Erythroblast (primary cell): ENCODE data around the gene DLG2.

Experiments used
- GATA1 ChIP-seq: IDR thresholded peaks from 2 replicates; pipeline ENCODE4 v1.6.1; 2011; ENCODE audit warnings: low read depth, mild to moderate bottlenecking, control low read depth, low read length, moderate library complexity
- POLR2A ChIP-seq: IDR thresholded peaks from 2 replicates; pipeline ENCODE4 v1.6.1; 2011; ENCODE audit warnings: mild to moderate bottlenecking, low read length

GRCh38 chr11:84270466-84270865 is 1356.7 kb downstream of the DLG2 start:
- TF ChIP-seq POLR2A: no peak
- TF ChIP-seq GATA1: no peak
